GM18858 (cell line): ENCODE results near the gene REPS2.

Experiments used
- ATAC-seq: cut with Tn5 transposase; IDR thresholded peaks from one replicate; pipeline ENCODE4 v1.9.1; 2021; ENCODE audit not compliant: unreplicated experiment

The REPS2 gene

GRCh38 chrX:16999275-16999674 lies 52.8 kb downstream of the REPS2 start:
- no peak for ATAC-seq

- no peak for ATAC-seq
These were observed 54.3 kb downstream of the REPS2 start for GRCh38 chrX:17000751-17001150.

DNA sequence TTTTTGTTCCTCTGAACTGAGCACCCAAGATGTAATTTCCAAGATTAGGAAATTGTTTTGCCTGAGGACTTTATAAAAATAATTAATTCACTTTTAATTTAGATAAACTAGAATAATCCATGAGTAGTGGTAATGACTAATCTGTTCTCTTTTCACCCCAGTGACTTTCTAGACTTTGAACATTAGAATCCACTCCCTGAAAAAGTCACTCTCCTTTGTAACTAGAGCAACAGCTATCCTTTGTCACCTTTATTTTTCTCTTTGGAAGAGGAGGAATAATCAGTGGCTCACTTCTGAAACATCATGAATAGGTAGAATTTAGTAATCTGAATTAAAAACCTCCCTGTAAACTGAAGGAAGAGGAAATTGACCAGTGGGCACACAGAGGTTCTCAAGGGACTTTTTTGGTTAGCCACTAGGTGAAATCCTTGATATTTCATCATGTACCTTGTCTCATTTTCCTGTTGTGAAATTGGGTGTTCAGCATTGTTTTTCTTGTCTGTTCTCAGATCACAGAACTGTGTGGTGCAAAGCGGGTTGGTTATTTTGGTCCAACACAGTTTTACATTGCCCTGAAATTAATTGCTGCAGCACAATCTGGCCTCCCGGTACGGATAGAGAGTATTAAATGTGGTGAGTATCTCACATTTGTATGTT lies 59.4 kb downstream of the REPS2 start:
- ATAC-seq, result no peak

- ATAC-seq, result no peak
These were observed 60.8 kb downstream of the REPS2 start for GRCh38 chrX:17007134-17007768.

- ATAC-seq, result no peak
These were observed 63.6 kb downstream of the REPS2 start for GRCh38 chrX:17009856-17010625.

DNA sequence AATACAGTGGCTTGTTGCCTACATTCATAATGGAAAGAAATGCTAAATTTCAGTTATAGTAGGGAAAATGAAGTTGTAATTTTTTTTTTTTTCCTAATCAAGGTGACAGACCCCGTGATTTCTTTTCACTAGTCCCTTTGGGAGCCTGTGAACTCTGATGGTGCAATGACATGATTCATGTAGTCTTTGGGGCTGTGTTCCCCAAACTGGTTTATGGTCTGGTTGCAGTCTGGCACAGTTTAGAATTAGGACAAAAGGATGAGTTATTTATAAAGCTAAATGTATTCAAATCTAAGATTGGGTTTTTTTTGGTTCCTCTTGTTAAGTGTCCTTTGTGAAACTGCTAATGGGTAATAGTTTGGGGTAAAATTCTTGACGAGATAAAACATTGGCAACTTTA lies 66.0 kb downstream of the REPS2 start:
- ATAC-seq, result no peak

DNA sequence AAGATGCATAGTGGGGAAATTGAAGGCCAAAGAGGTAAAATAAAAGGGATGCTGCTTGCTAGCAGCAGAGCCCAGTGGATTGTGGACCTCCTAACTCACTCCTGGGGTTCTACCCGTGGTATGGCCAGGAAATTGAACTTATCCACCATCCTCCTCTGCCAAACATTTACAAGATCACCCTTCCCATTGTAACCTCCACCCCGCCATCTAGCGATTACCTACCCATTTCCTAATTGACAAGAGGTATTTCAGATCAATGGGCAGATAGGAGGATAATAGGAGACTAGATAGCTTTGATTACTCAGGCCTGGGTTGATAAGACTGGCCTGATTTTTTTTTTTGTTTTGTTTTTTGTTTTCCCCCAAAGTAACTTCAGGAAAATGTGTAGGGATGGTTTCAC lies 67.8 kb downstream of the REPS2 start:
- no peak for ATAC-seq

GRCh38 chrX:17017134-17017533 lies 70.7 kb downstream of the REPS2 start:
- ATAC-seq, result no peak

DNA sequence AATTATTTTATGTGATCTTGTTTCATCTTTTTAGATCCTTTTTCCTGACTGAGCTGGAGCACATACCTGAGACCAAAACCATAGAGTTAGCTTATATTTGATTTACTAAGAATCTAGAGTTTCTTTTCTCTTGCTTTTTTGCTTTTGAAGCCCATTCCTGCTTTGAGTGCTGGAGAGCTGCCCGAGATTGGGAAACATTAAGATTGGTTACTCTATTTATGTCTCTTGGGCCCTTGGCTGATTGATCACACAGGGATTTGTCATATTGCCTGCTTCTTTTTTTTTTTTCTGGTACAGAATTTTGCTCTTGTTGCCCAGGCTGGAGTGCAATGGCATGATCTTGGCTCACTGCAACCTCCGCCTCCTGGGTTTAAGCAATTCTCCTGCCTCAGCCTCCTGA lies 73.9 kb downstream of the REPS2 start:
- ATAC-seq, result no peak

DNA sequence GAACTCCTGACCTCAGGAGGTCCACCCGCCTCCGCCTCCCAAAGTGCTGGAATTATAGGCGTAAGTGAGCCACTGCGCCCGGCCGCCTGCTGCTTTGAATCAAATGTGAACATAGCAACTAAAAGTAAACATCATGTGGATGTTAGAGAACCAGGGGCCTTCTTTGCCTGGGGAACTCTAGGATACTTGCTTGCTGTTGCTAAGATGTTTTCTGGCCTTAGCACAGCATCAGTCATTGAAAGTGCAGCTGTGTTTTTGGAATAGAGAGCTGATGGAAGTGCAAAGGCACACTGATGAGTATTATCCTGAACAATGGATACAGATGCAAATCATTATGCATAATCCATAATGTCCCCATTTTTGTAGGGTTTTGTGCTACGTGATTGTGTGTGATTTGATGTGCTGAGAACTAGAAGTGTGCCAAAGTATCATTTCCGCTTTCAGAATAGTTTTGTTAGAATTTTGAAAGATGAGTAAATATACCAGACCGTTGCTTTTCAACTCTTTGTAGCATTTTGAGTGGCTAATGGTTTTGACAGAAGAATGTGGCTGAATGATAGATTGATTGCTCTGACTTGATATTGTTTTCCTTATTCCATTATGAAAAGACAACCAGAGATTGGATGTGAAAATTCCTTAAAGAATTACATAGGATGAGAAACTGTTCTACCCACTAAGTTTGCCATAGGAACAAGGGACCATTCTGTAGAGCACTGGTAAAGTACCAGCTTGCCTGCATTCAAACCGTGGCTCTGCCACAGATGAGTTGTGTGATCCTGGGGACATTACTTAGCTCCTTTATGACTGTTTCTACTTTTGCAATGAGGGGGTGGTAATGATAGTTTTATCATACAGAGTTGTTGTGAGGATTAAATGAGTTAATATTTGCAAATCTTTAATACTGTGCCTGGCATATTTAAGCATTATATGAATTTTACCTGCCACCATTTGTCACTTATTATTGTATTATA lies 74.7 kb downstream of the REPS2 start:
- ATAC-seq, result no peak

DNA sequence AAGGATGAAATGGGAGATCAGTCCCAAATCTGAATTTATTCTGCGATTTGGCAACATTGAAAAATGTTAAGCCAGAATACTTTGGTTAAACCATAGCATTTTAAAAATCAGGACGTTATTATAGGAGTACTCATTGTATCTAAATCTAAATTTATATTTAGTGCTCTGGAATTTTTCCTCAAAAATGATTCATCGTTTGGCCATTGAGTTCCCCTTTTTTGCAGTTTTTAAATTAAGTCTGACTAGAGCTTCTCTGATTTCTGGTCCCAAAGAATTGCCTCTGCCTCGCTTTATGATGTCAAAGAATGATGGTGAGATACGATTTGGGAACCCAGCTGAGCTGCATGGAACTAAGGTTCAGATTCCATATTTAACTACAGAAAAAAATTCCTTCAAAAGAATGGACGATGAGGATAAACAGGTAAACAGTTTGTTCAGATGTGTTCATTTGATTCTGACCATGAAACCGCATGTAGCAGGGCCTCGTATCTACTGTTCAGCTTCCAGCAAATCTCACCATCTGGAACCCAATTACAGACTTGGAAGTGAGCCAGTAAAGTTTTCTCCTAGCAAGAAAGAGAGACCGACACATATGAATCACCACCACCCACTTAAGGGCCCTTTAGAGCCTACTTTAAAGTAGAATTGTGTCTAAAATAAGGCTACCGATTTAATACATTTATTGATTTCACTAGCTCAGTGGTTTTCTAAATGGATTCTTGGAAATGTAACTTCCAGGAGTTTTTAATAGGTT lies 75.6 kb downstream of the REPS2 start:
- no peak for ATAC-seq

DNA sequence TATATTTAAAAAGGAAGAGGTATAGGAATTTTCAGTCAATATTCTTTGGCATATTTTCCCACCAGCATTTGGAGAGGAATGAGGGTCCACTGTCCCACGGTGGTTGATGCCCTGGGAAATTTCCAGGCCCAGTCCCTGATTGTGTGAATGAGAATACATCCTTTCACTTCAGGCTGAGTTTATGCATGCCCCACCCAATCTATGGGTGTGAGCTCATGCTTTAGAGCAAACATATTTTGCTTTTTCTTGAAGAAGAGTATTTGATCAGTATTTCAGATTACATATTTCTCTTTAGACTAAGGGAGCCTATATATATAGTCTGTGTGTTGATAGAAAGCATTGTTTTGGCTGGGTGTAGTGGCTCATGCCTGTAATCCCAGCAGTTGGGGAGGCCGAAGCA lies 77.2 kb downstream of the REPS2 start:
- ATAC-seq, result no peak

DNA sequence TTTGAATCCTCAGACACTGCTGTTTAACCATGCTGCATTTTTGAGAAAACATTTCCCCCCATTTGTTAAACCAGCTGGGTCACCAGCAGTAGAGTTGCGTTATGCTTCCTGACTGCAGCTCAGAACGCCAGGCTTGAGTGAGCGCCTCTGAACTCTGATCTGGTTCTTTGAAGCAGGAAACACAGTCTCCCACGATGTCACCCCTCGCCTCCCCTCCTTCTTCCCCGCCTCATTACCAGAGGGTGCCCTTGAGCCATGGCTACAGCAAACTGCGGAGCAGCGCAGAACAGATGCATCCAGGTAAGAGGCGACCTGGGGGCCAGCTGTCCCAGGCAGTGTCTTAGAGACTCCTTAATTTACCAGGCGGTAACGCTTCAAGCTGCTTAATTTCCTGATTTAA lies 78.4 kb downstream of the REPS2 start:
- no peak for ATAC-seq

DNA sequence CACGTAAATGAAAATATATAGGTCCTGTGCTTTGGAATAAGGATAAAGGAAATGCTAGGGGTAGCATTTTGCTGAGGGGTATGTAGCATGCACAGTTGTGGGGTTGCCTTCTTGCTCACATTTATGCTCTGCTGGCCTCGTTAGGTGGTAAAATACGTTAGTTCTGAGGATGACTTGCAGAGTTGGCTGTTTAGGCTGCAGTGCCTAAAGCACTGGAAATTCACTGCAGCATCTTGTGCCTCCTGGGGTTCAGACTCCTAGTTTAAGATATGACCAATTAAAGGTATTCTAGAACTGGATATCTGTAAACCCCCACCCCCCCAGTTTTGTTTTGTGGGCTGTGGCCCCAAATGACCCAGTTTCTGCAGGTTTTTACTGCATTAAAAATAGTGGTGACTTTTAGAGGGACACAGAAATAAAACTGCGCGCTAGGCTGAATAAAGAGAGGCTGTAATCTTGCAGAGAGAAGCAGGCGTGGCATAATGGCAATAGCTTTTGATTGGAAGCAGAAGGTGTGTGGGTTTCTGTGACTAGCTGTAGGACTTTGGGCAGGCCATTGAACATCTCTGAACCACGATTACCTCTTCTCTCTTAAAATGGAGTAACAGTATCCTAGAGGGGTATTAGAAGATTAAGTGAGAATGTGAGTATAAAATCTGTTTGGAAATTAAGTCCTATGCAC lies 79.3 kb downstream of the REPS2 start:
- no peak for ATAC-seq

DNA sequence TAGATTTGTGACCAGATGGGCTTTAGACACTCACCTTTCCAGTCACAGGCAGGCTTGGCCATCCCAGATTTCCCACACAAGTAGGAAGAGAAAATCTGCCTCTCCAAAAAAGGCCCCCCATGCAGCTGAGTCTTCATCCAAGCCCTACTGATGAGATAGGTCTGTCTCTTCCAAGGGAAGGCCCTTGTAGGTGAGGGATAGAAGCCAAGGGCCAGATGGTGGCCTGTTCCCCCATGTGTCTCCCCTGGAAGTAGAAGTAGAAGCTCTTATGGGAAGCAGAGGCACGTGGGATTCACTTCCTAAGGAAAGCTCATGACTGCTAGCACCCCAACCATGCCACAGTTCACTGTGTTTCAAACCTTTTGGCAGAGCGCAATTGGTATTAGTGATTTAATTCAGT lies 81.5 kb downstream of the REPS2 start:
- no peak for ATAC-seq

DNA sequence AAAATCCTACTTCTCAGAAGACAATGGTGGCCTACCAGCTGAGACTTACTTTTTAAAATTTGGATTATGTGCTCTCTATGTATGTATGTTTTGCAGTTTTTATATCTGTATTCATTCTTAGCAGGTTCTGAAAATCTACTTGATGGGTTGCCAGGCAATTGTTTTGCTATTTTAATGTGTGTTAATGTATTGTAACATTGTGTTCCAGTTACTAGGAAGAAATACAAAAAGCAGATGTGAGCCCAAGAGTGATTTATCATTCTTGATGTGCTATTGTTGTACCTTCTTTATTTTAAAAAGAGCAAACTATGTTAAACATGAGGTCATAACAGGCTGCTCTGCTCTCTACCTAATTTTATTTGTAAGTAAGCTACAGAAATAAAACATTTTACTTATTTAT lies 81.9 kb downstream of the REPS2 start:
- no peak for ATAC-seq

DNA sequence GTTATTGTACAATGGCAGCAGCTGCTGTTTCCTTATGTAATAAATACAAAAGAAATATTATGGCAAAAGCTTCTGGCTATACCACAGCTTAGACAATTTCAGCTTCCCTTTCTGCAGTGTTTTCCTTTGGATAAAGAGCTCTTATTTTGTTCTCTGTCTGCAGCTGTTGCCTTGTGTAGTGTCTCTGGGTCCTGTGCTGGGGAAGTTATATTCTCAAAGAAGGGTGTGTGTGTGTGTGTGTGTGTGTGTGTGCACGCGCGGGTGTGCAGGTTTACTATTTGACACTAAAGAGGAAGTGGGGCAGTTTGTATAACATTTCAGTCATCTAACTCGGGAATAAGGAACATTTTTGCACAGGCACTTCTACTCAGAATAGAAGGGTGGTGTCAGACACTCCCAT lies 83.6 kb downstream of the REPS2 start:
- ATAC-seq, result no peak

GRCh38 chrX:17030580-17031270 lies 84.3 kb downstream of the REPS2 start:
- ATAC-seq, result no peak

DNA sequence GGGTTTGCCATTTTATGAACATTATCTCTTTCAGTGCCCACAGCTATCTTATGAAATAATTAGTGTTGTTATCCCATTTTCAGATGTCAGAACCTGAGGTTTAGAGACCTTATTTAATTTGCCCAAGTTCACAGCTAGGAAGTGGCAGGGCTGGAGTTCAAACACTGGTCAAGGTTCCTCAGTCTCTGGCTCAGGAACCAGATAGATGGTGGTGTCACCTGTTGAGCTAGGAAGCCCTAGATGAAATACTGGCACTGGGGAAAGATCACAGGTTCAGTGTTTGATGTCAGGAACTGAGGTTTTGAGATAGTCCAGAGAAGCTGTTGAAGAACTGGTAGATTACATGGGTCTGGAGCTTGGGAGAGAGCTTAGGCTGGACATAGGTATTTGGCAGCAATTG lies 85.4 kb downstream of the REPS2 start:
- ATAC-seq, result no peak
